Tibial nerve (tissue), 4 donors: ENCODE data around the gene MXI1.

Source experiments
- CTCF ChIP-seq, 5 experiments: fragments of 200-600 bp in 3 of 5; fragments of 450-650 bp in 2 of 5; sonication (generic) in 3 of 5; IDR thresholded peaks; one replicate each; pipeline ENCODE4 v1.5.1; 2016 to 2019; ENCODE audit warnings: antibody characterized with exemption in 5 of 5, mild to moderate bottlenecking in 3 of 5, moderate library complexity in 2 of 5
- EP300 ChIP-seq, 2 donors: sonication (generic); formaldehyde crosslinking; IDR thresholded peaks; one replicate each; pipeline ENCODE4 v1.6.1; 2017; ENCODE audit warnings: antibody characterized with exemption in 2 of 2, mild to moderate bottlenecking in 1 of 2

- TF ChIP-seq CTCF (IDR thresholded peaks at IDR 0.05) (no peak), EP300 (IDR thresholded peaks at IDR 0.05) (no peak)
These were observed 32.6 kb upstream of the MXI1 start for GRCh38 chr10:110174816-110175215.
